A549 treated with Hydrocortisone at 1 μM for 4 hours (cell line): Measurements from ENCODE around the gene TRIP12. TPM values are rescaled to one million over a fixed set of nuclear protein-coding genes. Genes with fewer than 3 reads are reported as not detected.

Experiments
- total RNA-seq: library from RNA; stranded (reverse); fragments of 200-300 nt; extraction: Qiagen RNA extraction; gene quantifications from 5 replicates; pipeline ENCODE4 v1.2.3, GENCODE V29; 2022

Gene TRIP12
- total RNA-seq, result 72.8 to 137 TPM (median 89.5 TPM) in 5 replicates

GRCh38 chr2:229921892-229922448 lies at the start of gene TRIP12:
Gene TRIP12, minus strand, starts transcription at chr2:229922009. Its CDS starts 41,930 bp downstream, at chr2:229880079.

GRCh38 chr2:229922449-229923386 lies 909 bp upstream of the TRIP12 start, which contains the start of gene FBXO36:
Gene FBXO36, plus strand, starts transcription at chr2:229922503. Its CDS starts 11 bp downstream, at chr2:229922514.

GRCh38 chr2:229714080-229714735 lies 207.6 kb downstream of the TRIP12 start, which contains the start of gene DNER:
Gene DNER, minus strand, starts transcription at chr2:229714555. Its CDS starts 132 bp downstream, at chr2:229714423.

Other genes starting within 250 kb of the TRIP12 start
- 10.4 to 13.8 TPM (median 11.2 TPM) in 5 replicates for gene DNER, start 207.5 kb downstream of the TRIP12 start, total RNA-seq
- gene FBXO36, start 494 bp upstream of the TRIP12 start, total RNA-seq, result 0.87 to 1.7 TPM (median 1.4 TPM) in 5 replicates
- gene SLC16A14, start 146.9 kb upstream of the TRIP12 start, total RNA-seq, result 0.75 to 1.4 TPM (median 0.83 TPM) in 5 replicates